C4-2B (cell line): ENCODE results near the gene SLC16A7.

Experiments
- H3K27ac ChIP-seq: fragments of 450-650 bp; 2 replicates; pipeline ENCODE4 v1.5.1; 2017
- CTCF ChIP-seq: fragments of 450-650 bp; conservative IDR thresholded peaks from 2 replicates; pipeline ENCODE4 v1.5.1; 2017; ENCODE audit warnings: mild to moderate bottlenecking
- ZFX ChIP-seq: fragments of 450-650 bp; IDR thresholded peaks from 2 replicates; pipeline ENCODE4 v1.6.1; 2017

The SLC16A7 gene

GRCh38 chr12:59595883-59596540, at the start of gene SLC16A7:
TSS of gene SLC16A7 (plus strand) at chr12:59596029. CDS start at chr12:59704802, 108,773 bp downstream.
- TF ChIP-seq CTCF (no peak), ZFX (no peak)
- H3K27ac ChIP-seq, result peak within 1 kb of the TSS; percentile 47; the same call in 1 of the 2 replicates

GRCh38 chr12:59548930-59549329, 46.9 kb upstream of the SLC16A7 start:
- TF ChIP-seq ZFX (no peak), CTCF (no peak)
- H3K27ac ChIP-seq, result no peak overlapping the region

- TF ChIP-seq ZFX (no peak), CTCF (no peak)
- H3K27ac ChIP-seq, result no peak overlapping the region
These were observed 36.1 kb upstream of the SLC16A7 start for GRCh38 chr12:59559696-59560095.

- TF ChIP-seq CTCF (no peak), ZFX (no peak)
- no peak overlapping the region for H3K27ac ChIP-seq
These were observed 25.7 kb upstream of the SLC16A7 start for GRCh38 chr12:59570145-59570544.

GRCh38 chr12:59574406-59574805, 21.4 kb upstream of the SLC16A7 start:
- H3K27ac ChIP-seq, result no peak overlapping the region
- no peak for TF ChIP-seq CTCF

GRCh38 chr12:59575826-59576225, 20.0 kb upstream of the SLC16A7 start:
- no peak overlapping the region for H3K27ac ChIP-seq
- no peak for TF ChIP-seq CTCF

GRCh38 chr12:59578254-59578653, 17.6 kb upstream of the SLC16A7 start:
- TF ChIP-seq CTCF (no peak), ZFX (no peak)
- H3K27ac ChIP-seq, result no peak overlapping the region
